Transverse colon (tissue), 4 donors: Measurements from ENCODE around the gene CCDC74A. TPM values are rescaled to one million over a fixed set of nuclear protein-coding genes. Genes with fewer than 3 reads are reported as not detected.
"Not testable (repeated sequence)": the region's sequence is repeated elsewhere in the genome, so short reads cannot be mapped to it uniquely, and the experiment has no call there.

Source experiments
- DNase-seq: peaks from one replicate; pipeline ENCODE4 v3.0.0-alpha.2; 2019
- H3K27ac ChIP-seq, 4 donors: fragments of 200-600 bp; sonication (generic); 2 replicates each; pipeline ENCODE4 v1.5.1; 2016 to 2018; ENCODE audit warnings: inconsistent platforms in 4 of 4
- H3K27me3 ChIP-seq: fragments of 200-600 bp; sonication (generic); 2 replicates; pipeline ENCODE4 v1.5.1; 2017; ENCODE audit warnings: inconsistent platforms
- H3K36me3 ChIP-seq, 4 donors: fragments of 200-600 bp; sonication (generic); 2 replicates each; pipeline ENCODE4 v1.5.1; 2017 to 2019; ENCODE audit warnings: inconsistent platforms in 4 of 4
- H3K4me1 ChIP-seq, 4 donors: fragments of 200-600 bp; sonication (generic); 2 replicates each; pipeline ENCODE4 v1.5.1; 2017 to 2020; ENCODE audit warnings: inconsistent platforms in 4 of 4
- H3K4me3 ChIP-seq, 4 donors: fragments of 200-600 bp; sonication (generic); 1 replicate in 1 of 4; 2 replicates in 3 of 4; pipeline versions ENCODE4 v1.5.1 to v1.6.1; 2017 to 2019; ENCODE audit warnings: inconsistent platforms in 4 of 4
- H3K9me3 ChIP-seq, 2 donors: fragments of 200-600 bp; sonication (generic); 2 replicates each; pipeline ENCODE4 v1.5.1; 2017 to 2019; ENCODE audit warnings: inconsistent platforms in 2 of 2
- CTCF ChIP-seq, 5 experiments: fragments of 200-600 bp in 3 of 5; fragments of 450-650 bp in 2 of 5; sonication (generic) in 3 of 5; IDR thresholded peaks; 1 replicate in 2 of 5; 2 replicates in 3 of 5; pipeline ENCODE4 v1.5.1; 2016 to 2017; ENCODE audit warnings: antibody characterized with exemption in 5 of 5, inconsistent platforms in 3 of 5, mild to moderate bottlenecking in 2 of 5, moderate library complexity in 1 of 5
- EP300 ChIP-seq: sonication (generic); formaldehyde crosslinking; IDR thresholded peaks from one replicate; pipeline ENCODE4 v1.6.1; 2017; ENCODE audit warnings: antibody characterized with exemption, low read depth
- POLR2A ChIP-seq: fragments of 450-650 bp; IDR thresholded peaks from one replicate; pipeline ENCODE4 v1.6.1; 2016; ENCODE audit warnings: antibody characterized with exemption, mild to moderate bottlenecking, moderate library complexity
- POLR2AphosphoS5 ChIP-seq, 3 donors: sonication (generic); formaldehyde crosslinking; IDR thresholded peaks; one replicate each; pipeline ENCODE4 v1.6.1; 2016; ENCODE audit warnings: antibody characterized with exemption in 3 of 3
- WGBS, 2 donors: methylation state at CpG; one replicate each; pipeline ENCODE4 v1.1.5; 2018; ENCODE audit warnings: low coverage in 1 of 2; 5-methylcytosine and 5-hydroxymethylcytosine counted together
- in situ Hi-C, 4 donors: fragments of 200-750 bp; cut with MboI; loops; one replicate each; pipeline versions ENCODE4 v1.15.0 to v1.15.1; 2017; ENCODE audit warnings: low sequenced_read_pairs in 3 of 4, low pct_ligation_motif_present in 1 of 4, low pct_unique_long_range_greater_than_20kb in 1 of 4
- intact Hi-C: fragments of 100-400 bp; cut with DNase I; formaldehyde crosslinking; loops from one replicate; pipeline ENCODE4 v1.15.1; 2023; ENCODE audit warnings: low total_unique reads
- total RNA-seq, 4 donors: library from RNA; depleted of rRNA; stranded (reverse); fragments of >200 nt; gene quantifications; one replicate each; pipeline ENCODE4 v1.1.0, GENCODE V29; 2016

Gene CCDC74A
- total RNA-seq, 4 donors from 2014 or later: 1.8 to 10.9 (median 4.4) TPM; not detected in 1

DNA sequence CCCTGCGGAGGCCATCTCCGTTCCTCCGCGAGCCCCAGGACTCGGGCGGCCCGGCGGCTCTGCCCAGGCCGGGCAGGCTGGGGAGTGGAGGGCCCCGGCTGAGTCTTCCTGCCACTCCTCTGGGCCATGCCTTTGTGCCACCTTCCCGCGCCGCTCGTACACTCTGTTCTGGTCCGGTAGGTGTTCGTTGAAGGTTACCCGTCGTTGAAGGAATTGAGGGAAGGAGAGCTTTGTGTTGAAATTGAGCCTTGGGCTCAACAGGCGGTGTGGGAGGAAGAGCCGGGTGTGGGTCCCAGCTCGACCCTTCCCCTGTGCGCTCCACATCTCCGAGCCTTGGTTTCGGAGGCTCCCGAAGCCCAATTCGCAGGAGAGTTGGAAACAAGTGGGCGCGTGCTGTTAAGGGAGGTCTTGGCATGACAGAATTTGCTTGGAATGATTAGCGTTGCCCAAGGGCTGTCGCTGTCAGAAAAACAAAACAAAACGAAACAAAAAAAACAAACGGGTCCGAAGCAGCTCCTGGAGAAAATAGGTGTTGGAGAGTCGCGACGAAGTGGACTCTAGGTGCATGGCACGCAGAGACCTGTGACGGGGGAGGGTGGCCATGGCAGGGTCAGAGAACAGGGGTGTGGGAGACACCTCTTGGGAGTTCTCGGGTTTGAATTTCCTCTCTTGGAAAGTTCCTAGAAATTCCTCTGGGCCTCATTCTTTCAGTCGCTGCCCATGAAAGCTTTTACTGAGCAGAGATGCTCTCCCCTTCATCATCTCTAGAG, 34.3 kb upstream of the CCDC74A start:
- TF ChIP-seq POLR2A: no peak
- no peak for TF ChIP-seq EP300
- TF ChIP-seq CTCF (IDR thresholded peaks at IDR 0.05): no peak
- no peak for TF ChIP-seq POLR2AphosphoS5 (IDR thresholded peaks at IDR 0.05)
- no peak for DNase-seq
- H3K36me3 ChIP-seq: no peaks in the 10 kb centered on the region
- H3K4me3 ChIP-seq: peak overlapping the region; percentile 53 to 96 (median 84)
- in situ Hi-C loops: no loop called here
- peak overlapping the region; percentile 88 to 96 (median 93) for H3K27ac ChIP-seq
- intact Hi-C loops: no loop called here
- H3K9me3 ChIP-seq: no peaks in the 10 kb centered on the region
- WGBS, 2 donors: 1 to 2% methylated on average over 18 to 38 of the region's 40 CpGs
- no peaks in the 10 kb centered on the region for H3K27me3 ChIP-seq
- peaks cover 6 to 30% (median 21%) of the 10 kb centered on the region in 4 donors for H3K4me1 ChIP-seq

DNA sequence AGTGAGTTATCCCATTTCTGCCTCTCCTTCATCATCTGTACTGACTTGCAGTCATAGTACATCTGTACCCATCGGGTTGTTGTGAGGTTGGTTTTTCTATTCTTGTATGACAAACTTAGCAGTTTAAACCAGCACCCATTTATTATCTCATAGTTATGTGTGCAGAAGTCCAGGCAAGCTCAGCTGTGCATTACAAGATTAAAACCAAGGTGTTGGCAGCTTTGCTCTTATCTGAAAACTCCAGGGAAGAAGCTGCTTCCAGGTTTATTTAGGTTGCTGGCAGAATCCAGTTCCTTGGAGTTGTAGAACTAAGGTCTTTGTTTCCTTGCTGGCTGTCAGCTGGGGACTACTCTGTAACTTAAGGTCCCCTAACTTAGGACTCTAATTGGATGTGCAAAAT, 32.2 kb upstream of the CCDC74A start:
- H3K9me3 ChIP-seq, H3K4me3 ChIP-seq, in situ Hi-C loops, H3K36me3 ChIP-seq, H3K27ac ChIP-seq, H3K27me3 ChIP-seq, intact Hi-C loops, DNase-seq: not testable (repeated sequence)
- WGBS, 2 donors: 93 to 100% methylated on average over 1 of the region's 1 CpG
- H3K4me1 ChIP-seq: peaks cover 6 to 28% (median 21%) of the 10 kb centered on the region in 4 donors

DNA sequence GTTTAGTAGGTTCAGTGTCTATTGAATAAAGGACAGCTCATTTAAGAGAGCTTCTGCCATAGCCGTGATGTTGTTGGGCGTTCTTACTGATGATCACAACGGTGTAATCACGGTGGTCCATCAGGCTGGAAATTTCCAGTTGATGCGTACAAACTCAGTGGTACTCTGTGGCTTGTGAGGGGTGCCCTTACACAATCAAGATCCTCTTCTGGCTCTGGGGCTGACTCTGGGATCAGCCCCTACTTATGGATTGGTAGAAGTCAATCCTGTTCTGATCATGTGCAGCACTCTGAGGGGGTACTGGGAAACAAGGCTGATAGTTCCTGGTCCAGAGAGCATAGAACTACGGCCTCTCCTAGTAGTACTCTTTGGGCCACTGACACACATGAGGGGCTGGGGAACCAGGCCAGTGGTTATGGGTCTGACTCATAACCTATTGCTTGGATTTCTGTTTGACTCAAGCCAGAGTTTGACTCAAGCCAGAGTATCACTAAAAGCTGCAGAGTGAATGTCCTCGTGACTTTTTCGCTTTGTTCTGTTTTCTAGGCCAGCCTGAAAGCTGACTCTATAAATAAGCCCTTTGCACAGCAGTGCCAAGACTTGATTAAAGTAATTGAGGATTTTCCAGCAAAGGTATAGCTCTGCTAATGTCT, 29.2 kb upstream of the CCDC74A start:
- H3K9me3 ChIP-seq, DNase-seq, in situ Hi-C loops, intact Hi-C loops, H3K4me3 ChIP-seq, H3K27ac ChIP-seq, H3K27me3 ChIP-seq: not testable (repeated sequence)
- Histone ChIP-seq H3K4me1 (peaks cover 6 to 18% (median 11%) of the 10 kb centered on the region in 4 donors), H3K36me3 (peaks cover 0 to 15% (median 3%) of the 10 kb centered on the region in 4 donors)
- 73% methylated on average over 6 to 8 of the region's 8 CpGs for WGBS, 2 donors

GRCh38 chr2:131503587-131503986, 24.1 kb upstream of the CCDC74A start:
- H3K9me3 ChIP-seq, intact Hi-C loops, DNase-seq, H3K4me3 ChIP-seq, H3K27me3 ChIP-seq, H3K27ac ChIP-seq, in situ Hi-C loops, H3K4me1 ChIP-seq: not testable (repeated sequence)
- 96 to 100% methylated on average over 1 to 4 of the region's 4 CpGs for WGBS, 2 donors
- peaks cover 0 to 41% (median 10%) of the 10 kb centered on the region in 4 donors for H3K36me3 ChIP-seq

GRCh38 chr2:131504082-131504750, 23.5 kb upstream of the CCDC74A start:
- DNase-seq, H3K4me3 ChIP-seq, in situ Hi-C loops, H3K27me3 ChIP-seq, H3K4me1 ChIP-seq, H3K9me3 ChIP-seq, intact Hi-C loops, H3K27ac ChIP-seq: not testable (repeated sequence)
- H3K36me3 ChIP-seq: peaks cover 0 to 45% (median 10%) of the 10 kb centered on the region in 4 donors
- WGBS, 2 donors: 74 to 80% methylated on average over 3 to 7 of the region's 7 CpGs

DNA sequence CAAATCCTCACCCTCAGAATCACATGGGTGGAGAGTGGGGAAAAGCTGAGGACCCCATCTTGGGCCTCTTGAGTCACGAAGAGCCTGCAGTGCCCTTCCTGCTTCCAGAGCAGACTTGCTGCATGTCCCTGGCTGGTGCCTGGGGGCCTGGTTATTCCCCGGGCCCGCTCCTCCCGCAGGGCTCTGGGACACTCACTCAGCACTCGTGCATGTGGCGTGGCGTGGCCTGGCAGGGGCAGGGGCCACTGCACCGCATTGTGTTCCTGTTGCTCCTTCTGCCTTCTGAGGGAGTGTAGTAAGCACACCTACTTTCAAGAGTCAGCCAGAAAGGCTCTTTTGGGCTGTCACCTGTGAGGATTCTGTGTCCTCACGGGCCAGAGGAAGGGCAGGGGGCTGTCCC, 18.1 kb upstream of the CCDC74A start:
- peaks cover 0 to 29% (median 5%) of the 10 kb centered on the region in 4 donors for H3K36me3 ChIP-seq

GRCh38 chr2:131511291-131511968, 16.3 kb upstream of the CCDC74A start:
- H3K4me1 ChIP-seq, intact Hi-C loops, DNase-seq, H3K4me3 ChIP-seq, H3K27me3 ChIP-seq, in situ Hi-C loops, H3K9me3 ChIP-seq, H3K27ac ChIP-seq: not testable (repeated sequence)
- 76 to 80% methylated on average over 3 to 22 of the region's 22 CpGs for WGBS, 2 donors
- peaks cover 0 to 26% (median 3%) of the 10 kb centered on the region in 4 donors for H3K36me3 ChIP-seq

More for the DNA sequence above, 18.1 kb upstream of the CCDC74A start:
- intact Hi-C loops: no loop called here
- Histone ChIP-seq H3K4me1 (no peaks in the 10 kb centered on the region), H3K4me3 (no peak overlapping the region), H3K27ac (no peak overlapping the region), H3K9me3 (no peaks in the 10 kb centered on the region), H3K27me3 (no peaks in the 10 kb centered on the region)
- 100% methylated on average over 8 of the region's 9 CpGs; no CpG with 5 or more reads in 1 of the 2 donors for WGBS, 2 donors
- TF ChIP-seq POLR2A (no peak), POLR2AphosphoS5 (IDR thresholded peaks at IDR 0.05) (no peak), EP300 (no peak), CTCF (IDR thresholded peaks at IDR 0.05) (no peak)
- in situ Hi-C loops: no loop called here
- DNase-seq: no peak
